GM12891 (cell line): ENCODE measurements around the gene DSCAM.

ENCODE experiments used
- DNase-seq: peaks from one replicate; pipeline ENCODE4 v3.0.0; 2011; ENCODE audit warnings: low spot score; ENCODE audit not compliant: insufficient read length
- FAIRE-seq: peaks from 2 replicates; lab custom pipeline; 2011; peaks lifted over from hg19 to GRCh38; lab: Jason Lieb, UNC
- PAX5 ChIP-seq: IDR thresholded peaks from 2 replicates; pipeline ENCODE4 v1.6.1; 2011; ENCODE audit warnings: low read length, moderate library complexity, mild to moderate bottlenecking; ENCODE audit not compliant: insufficient read depth, severe bottlenecking
- POLR2A ChIP-seq: IDR thresholded peaks from 2 replicates; pipeline ENCODE4 v1.6.1; 2011; ENCODE audit warnings: low read depth, low read length, control low read depth
- POLR2AphosphoS5 ChIP-seq: IDR thresholded peaks from 2 replicates; pipeline ENCODE4 v1.6.1; 2011; ENCODE audit warnings: low read depth, low read length, control low read depth
- POU2F2 ChIP-seq: IDR thresholded peaks from 2 replicates; pipeline ENCODE4 v1.6.1; 2011; ENCODE audit warnings: low read depth, mild to moderate bottlenecking, control low read depth, low read length, moderate library complexity
- SPI1 ChIP-seq: IDR thresholded peaks from 2 replicates; pipeline ENCODE4 v1.6.1; 2011; ENCODE audit warnings: low read depth, low read length, control low read depth
- TAF1 ChIP-seq: IDR thresholded peaks from 2 replicates; pipeline ENCODE4 v1.6.1; 2011; ENCODE audit warnings: low read depth, low read length, control low read depth

Gene DSCAM

GRCh38 chr21:40577285-40578043, 269.5 kb downstream of the DSCAM start:
- FAIRE-seq (no peak), DNase-seq (no peak)
- TF ChIP-seq TAF1: no peak
- no peak for TF ChIP-seq POLR2A
- no peak for TF ChIP-seq SPI1
- TF ChIP-seq PAX5: no peak
- no peak for TF ChIP-seq POU2F2
- no peak for TF ChIP-seq POLR2AphosphoS5

GRCh38 chr21:40575976-40576375, 271.0 kb downstream of the DSCAM start:
- DNase-seq (no peak), FAIRE-seq (no peak)
- no peak for TF ChIP-seq TAF1
- TF ChIP-seq POLR2A: no peak
- no peak for TF ChIP-seq PAX5
- TF ChIP-seq SPI1: no peak
- TF ChIP-seq POLR2AphosphoS5: no peak
- TF ChIP-seq POU2F2: no peak

GRCh38 chr21:40569357-40569756, 277.6 kb downstream of the DSCAM start:
- FAIRE-seq (no peak), DNase-seq (no peak)
- no peak for TF ChIP-seq PAX5
- TF ChIP-seq SPI1: no peak
- TF ChIP-seq POLR2A: no peak
- TF ChIP-seq TAF1: no peak
- no peak for TF ChIP-seq POLR2AphosphoS5
- TF ChIP-seq POU2F2: no peak

GRCh38 chr21:40568807-40569206, 278.2 kb downstream of the DSCAM start:
- FAIRE-seq (no peak), DNase-seq (no peak)

GRCh38 chr21:40567501-40567900, 279.5 kb downstream of the DSCAM start:
- DNase-seq (no peak), FAIRE-seq (no peak)

More at GRCh38 chr21:40568807-40569206, 278.2 kb downstream of the DSCAM start:
- TF ChIP-seq POLR2A (no peak), PAX5 (no peak), SPI1 (no peak), POU2F2 (no peak), POLR2AphosphoS5 (no peak), TAF1 (no peak)

GRCh38 chr21:40566486-40566885, 280.5 kb downstream of the DSCAM start:
- no peak for FAIRE-seq
- no peak for DNase-seq
- TF ChIP-seq PAX5 (no peak), TAF1 (no peak), POLR2AphosphoS5 (no peak), POLR2A (no peak), SPI1 (no peak), POU2F2 (no peak)

More at GRCh38 chr21:40567501-40567900, 279.5 kb downstream of the DSCAM start:
- no peak for TF ChIP-seq SPI1
- no peak for TF ChIP-seq TAF1
- no peak for TF ChIP-seq POLR2A
- no peak for TF ChIP-seq PAX5
- no peak for TF ChIP-seq POLR2AphosphoS5
- TF ChIP-seq POU2F2: no peak

GRCh38 chr21:40564318-40564717, 282.6 kb downstream of the DSCAM start:
- TF ChIP-seq SPI1 (no peak), PAX5 (no peak), POLR2A (no peak), POLR2AphosphoS5 (no peak), TAF1 (no peak), POU2F2 (no peak)
- FAIRE-seq (no peak), DNase-seq (no peak)

- FAIRE-seq (no peak), DNase-seq (no peak)
- TF ChIP-seq POU2F2 (no peak), POLR2AphosphoS5 (no peak), PAX5 (no peak), SPI1 (no peak), TAF1 (no peak)
These were observed 283.1 kb downstream of the DSCAM start for GRCh38 chr21:40563900-40564299.

- TF ChIP-seq POU2F2: no peak
- no peak for TF ChIP-seq SPI1
- no peak for TF ChIP-seq PAX5
- no peak for TF ChIP-seq POLR2A
- TF ChIP-seq TAF1: no peak
- no peak for TF ChIP-seq POLR2AphosphoS5
- FAIRE-seq (no peak), DNase-seq (no peak)
These were observed 284.5 kb downstream of the DSCAM start for GRCh38 chr21:40562242-40563002.
